Limb (tissue), 2 donors: ENCODE measurements around the gene FBXW7.

Experiments
- DNase-seq, 2 donors: peaks; one replicate each; pipeline ENCODE4 v3.0.0-alpha.2; 2016; ENCODE audit errors: extremely low spot score in 2 of 2

FBXW7 gene

DNA sequence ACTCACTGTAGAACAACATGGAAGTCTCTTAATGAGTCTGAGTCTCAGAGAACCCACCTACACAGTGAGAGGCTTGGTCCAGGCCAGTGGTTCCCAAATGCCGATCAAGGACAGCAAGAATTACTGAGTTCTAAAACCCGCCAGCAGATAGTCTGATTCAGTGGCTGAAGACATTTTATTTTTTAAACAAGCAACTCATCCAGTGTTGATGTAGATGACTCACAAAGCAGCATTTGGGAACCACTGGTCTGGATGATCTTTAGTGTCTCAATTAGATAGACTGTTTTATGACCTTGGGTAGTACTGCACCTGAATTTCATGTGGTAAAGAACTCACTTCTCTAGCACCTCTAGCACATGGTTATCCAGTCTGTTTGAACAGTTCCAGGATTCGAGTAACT is 193.6 kb downstream of the FBXW7 start:
- DNase-seq = no peak

DNA sequence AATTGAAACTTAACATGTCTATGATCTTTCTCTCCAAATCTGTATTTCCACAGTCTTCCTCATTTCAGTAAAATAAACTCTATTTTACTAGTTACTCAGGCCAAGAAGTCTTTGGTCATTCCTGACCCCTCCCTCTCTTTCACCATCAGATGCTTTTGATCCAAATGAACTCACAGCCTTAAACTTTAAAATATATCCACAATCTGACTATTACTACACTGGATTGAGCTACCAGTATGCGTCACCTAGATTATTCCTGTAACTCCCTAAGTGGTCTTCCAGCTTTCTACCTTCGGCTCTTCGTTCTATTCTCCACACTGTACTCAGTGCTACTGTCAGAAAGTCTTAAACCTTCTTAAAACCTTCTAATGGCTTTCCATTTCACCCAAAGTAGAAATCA is 195.1 kb downstream of the FBXW7 start:
- no peak for DNase-seq

GRCh38 chr4:152339576-152339975 is 196.3 kb downstream of the FBXW7 start:
- no peak for DNase-seq

- DNase-seq = no peak
These were observed 201.0 kb downstream of the FBXW7 start for GRCh38 chr4:152334931-152335330.

- no peak for DNase-seq
These were observed 204.8 kb downstream of the FBXW7 start for GRCh38 chr4:152331042-152331441.

GRCh38 chr4:152328582-152328981 is 207.3 kb downstream of the FBXW7 start:
- DNase-seq = peak in 1 of 2 donors; percentile 30

DNA sequence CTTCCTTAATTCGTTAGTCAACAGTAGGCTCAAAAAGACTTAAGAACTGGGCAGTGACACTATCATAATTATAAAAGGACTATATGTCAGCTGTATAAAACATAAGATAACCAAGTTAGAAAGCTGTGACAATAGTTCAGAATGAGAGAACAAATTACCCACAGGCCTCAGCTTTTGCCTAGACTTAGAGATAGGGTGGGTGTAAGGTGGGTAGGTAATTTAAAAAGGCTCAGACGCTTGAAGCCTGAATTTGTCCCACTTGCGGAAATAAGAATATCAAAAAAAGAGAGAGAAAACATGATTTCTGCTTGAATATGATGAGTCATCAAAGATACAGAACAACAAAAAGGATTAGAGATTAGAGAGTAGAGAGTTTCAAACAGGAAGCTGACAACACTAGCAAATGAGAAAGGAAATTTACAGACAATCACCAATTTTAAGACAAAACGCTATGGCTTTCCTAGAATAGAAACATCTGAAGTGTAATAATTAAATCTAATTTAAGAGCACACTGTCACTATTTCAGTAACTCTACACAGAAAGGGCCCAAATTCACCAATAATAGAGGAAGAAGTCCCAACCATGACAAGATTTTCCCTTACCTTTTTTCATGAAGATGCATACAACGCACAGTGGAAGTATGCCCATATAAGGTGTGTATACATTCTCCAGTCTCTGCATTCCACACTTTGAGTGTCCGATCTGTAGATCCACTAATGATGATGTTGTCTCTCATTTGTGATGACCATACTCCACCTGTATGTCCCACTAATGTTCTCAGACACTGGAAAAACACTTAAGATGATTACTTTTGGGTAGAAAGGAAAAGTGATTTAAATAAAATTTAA is 208.1 kb downstream of the FBXW7 start:
- DNase-seq = no peak

DNA sequence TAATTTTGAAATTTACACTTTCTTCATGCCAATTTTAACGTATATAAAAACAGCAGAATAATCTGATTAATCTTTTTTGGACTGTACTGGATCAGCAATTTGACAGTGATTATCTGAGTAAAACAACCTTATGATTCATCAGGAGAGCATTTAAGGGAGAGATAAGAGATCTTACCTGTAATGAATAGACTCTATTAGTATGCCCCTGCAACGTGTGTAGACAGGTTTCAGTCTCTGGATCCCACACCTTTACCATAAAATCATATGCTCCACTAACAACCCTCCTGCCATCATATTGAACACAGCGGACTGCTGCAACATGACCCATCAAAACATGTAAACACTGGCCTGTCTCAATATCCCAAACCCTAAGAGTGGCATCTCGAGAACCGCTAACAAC is 210.1 kb downstream of the FBXW7 start:
- DNase-seq = no peak

- no peak for DNase-seq
These were observed 212.7 kb downstream of the FBXW7 start for GRCh38 chr4:152323221-152323620.

DNA sequence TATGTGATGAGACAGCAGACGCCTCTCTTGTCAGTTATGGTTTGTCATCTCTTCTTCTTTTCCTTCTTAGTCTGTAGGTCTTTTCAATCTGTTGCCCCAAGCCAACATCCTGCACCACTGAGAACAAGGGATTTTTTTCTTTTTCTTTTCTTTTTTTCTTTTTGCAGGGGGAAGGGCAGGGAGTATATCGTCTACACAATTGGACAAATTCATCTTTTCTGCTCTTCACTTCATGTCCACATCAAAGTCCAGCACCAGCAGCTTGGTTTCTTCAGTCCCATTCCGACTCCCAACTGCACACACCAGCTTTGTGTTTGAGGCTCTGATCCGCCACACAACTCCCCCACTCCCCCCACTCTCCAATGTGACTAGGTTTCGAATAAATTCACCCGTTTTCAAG is 213.2 kb downstream of the FBXW7 start:
- no peak for DNase-seq

DNA sequence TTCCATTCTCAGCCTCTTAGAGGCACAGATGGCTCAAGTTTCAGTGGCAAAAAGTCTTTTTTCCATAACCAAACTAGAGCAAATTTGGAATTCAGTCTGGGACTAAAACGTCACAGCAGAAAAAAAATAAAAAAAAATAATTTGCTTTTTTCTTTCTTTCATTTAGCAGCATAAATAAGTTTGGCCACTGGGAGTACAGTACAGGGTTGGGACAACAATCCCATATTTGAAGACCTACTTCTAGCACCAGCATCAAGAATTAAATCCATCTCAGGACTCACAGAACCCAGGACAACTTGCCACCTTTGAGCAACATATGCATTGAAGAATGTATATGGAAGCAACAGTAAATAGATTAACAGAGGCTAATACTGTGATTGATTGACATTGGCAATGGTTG is 214.0 kb downstream of the FBXW7 start:
- no peak for DNase-seq

DNA sequence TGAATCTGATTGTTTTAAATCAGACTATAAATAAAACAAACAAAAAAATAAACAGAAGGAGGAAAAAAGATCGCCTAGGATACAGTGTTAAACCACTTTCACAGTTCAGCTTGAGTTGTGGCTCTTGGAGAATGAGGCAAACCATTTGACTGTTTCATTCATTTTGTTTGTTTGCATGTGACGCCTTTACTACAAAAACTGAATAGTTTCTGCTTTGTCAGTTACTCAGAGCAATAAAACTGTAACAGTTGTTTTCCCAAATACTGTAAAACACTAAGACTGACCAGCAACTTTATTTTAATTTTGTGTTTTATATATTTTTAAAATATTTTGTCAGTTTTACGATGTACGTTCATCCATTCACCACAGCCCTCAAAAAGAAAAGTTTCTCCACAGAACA is 214.5 kb downstream of the FBXW7 start:
- DNase-seq = no peak

- DNase-seq = no peak
These were observed 218.9 kb downstream of the FBXW7 start for GRCh38 chr4:152316969-152317368.

GRCh38 chr4:152310257-152310656 is 225.6 kb downstream of the FBXW7 start:
- DNase-seq = no peak

DNA sequence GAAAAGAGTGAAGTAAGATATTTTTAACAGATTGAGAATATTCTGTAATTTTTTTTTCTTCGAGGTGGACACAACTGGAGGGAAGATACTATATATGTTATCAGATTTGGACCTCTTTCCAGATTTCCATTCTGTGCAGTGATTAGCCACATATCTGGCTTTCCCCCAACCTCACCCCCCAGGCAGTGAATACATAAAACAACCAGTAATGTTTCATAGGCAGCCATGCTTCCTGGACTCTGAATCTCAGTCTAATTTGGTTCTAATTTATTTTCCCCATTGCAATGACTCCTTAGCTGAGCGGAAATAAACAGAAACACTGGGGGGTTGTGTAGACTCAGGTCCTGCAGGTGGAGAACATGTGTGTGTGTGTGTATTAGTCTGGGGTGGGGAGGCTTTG is 226.5 kb downstream of the FBXW7 start:
- DNase-seq = no peak

- DNase-seq = no peak
These were observed 226.9 kb downstream of the FBXW7 start for GRCh38 chr4:152308951-152309350.

- no peak for DNase-seq
These were observed 228.2 kb downstream of the FBXW7 start for GRCh38 chr4:152307669-152308068.

DNA sequence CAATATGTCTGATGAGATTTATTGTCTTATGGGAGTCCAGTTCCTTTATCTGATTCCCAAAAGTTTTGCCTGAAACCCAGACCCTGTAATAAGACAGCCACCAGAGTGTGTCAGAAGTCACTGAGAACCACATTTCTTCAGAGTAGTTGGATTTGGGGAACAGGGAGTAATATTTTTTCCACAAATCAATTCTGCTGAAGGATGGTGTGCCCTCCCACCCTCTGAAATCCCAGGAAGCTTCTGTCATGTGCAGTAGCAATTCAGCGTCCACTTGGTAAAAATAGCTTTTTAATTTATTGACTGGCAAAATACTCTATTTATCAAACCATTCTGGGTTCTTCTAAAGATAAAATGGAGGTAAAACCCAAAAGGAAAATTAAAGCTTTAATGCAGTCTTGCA is 229.4 kb downstream of the FBXW7 start:
- DNase-seq = no peak

GRCh38 chr4:152304220-152304619 is 231.7 kb downstream of the FBXW7 start:
- no peak for DNase-seq

GRCh38 chr4:152301381-152301780 is 234.5 kb downstream of the FBXW7 start:
- DNase-seq = no peak

GRCh38 chr4:152299553-152299952 is 236.3 kb downstream of the FBXW7 start:
- DNase-seq = no peak

GRCh38 chr4:152296386-152296785 is 239.5 kb downstream of the FBXW7 start:
- no peak for DNase-seq

DNA sequence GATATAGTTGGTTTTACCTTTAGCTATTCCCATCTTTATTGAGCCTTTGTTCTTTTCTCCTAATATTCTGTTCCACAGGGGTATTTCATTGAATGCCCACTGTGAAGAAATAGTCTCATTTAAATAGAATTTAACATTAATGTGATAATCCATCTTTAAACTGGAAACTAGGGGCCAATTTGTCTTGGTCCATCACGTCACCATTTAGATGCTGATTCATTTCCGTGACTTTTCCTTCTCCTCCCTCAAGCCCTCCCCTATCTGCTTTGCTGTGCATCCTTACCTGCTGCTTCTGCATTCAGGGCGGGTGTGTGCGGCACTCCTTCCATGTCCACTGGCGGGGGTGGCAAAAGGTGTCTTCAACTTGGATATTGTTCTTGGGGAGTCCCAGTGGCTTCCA is 241.1 kb downstream of the FBXW7 start:
- no peak for DNase-seq

GRCh38 chr4:152294331-152294730 is 241.6 kb downstream of the FBXW7 start:
- DNase-seq = no peak
